A673 (cell line): ENCODE measurements around the gene BIRC7. TPM values are rescaled to one million over a fixed set of nuclear protein-coding genes. Genes with fewer than 3 reads are reported as not detected.

Experiments used
- microRNA-seq: library from miRNA; unstranded; fragments of <30 nt; microRNA quantifications from one replicate; pipeline ENCODE4 v1.2.0, GENCODE V29; 2021
- total RNA-seq: library from RNA; stranded (reverse); gene quantifications from 2 replicates; pipeline ENCODE4 v1.2.3, GENCODE V29; 2021

The BIRC7 gene
- total RNA-seq, 1 experiment from 2014 or later = not detected

Small RNA genes within 50 kb of the gene (microRNA-seq; reads per million reads assigned to microRNA genes)
- gene MIR3196 (not detected), gene MIR4326 (3.0 reads per million, percentile 6 among the genes with 10 or more reads in this experiment)

Other genes starting within 250 kb of the BIRC7 start
- not detected in 2 replicates for gene BHLHE23, start 228.9 kb upstream of the BIRC7 start, total RNA-seq
- 49.3 and 52.4 TPM in 2 replicates for gene YTHDF1, start 19.8 kb upstream of the BIRC7 start, total RNA-seq
- not detected in 2 replicates for gene NKAIN4, start 18.6 kb downstream of the BIRC7 start, total RNA-seq
- 90.4 and 101 TPM in 2 replicates for gene ARFGAP1, start 36.9 kb downstream of the BIRC7 start, total RNA-seq
- gene COL20A1, start 57.3 kb downstream of the BIRC7 start, total RNA-seq = not detected in 2 replicates
- gene CHRNA4, start 125.4 kb downstream of the BIRC7 start, total RNA-seq = 0.26 and 1.6 TPM in 2 replicates
- gene KCNQ2, start 236.8 kb downstream of the BIRC7 start, total RNA-seq = 6.6 and 15.1 TPM in 2 replicates